Measurements from ENCODE around the gene DACH1.

- TF ChIP-seq STAG1 (CRISPR knock-in tag; IDR thresholded peaks at IDR 0.05; ENCODE audit: borderline replicate concordance) (no peak), CTCF (IDR thresholded peaks at IDR 0.05 in 2 of 3, conservative IDR thresholded peaks at IDR 0.05 in 1 of 3; ENCODE audit: insufficient read depth in 2 of 3, low read depth in 1 of 3, low read length in 3 of 3) (no peak), HNRNPLL (IDR thresholded peaks at IDR 0.05; ENCODE audit: low read depth, low read length, poor library complexity, severe bottlenecking) (no peak), ZBTB34 (CRISPR knock-in tag; IDR thresholded peaks at IDR 0.05) (no peak), HCFC1 (IDR thresholded peaks at IDR 0.05; ENCODE audit: low read depth, low read length) (no peak), BHLHE40 (IDR thresholded peaks at IDR 0.05; ENCODE audit: low read length) (no peak), PHF21A (IDR thresholded peaks at IDR 0.05; ENCODE audit: borderline replicate concordance, low read depth) (no peak)
These were observed 223.6 kb downstream of the DACH1 start for GRCh38 chr13:71643448-71643860.

All from K562 (cell line).